Regular cardiac myocyte (primary cell): ENCODE data around the gene ZSCAN32. TPM values are rescaled to one million over a fixed set of nuclear protein-coding genes. Genes with fewer than 3 reads are reported as not detected.

ENCODE experiments used
- total RNA-seq: library from RNA; depleted of rRNA; stranded (reverse); fragments of >200 nt; gene quantifications from 2 replicates; pipeline ENCODE4 v1.2.3, GENCODE V29; 2014

The ZSCAN32 gene
- 7.9 and 9.3 TPM in 2 replicates for total RNA-seq

GRCh38 chr16:3400779-3401688 is at the start of gene ZSCAN32, which contains the start of gene ZNF174:
TSS of gene ZSCAN32 (minus strand) at chr16:3401004. CDS start at chr16:3397557, 3,447 bp downstream.
TSS of gene ZNF174 (plus strand) at chr16:3401215. CDS start at chr16:3402005, 790 bp downstream.

GRCh38 chr16:3443108-3444031 is 42.6 kb upstream of the ZSCAN32 start, which contains the start of the genes NAA60 and ZNF597:
TSS of gene NAA60 (plus strand) at chr16:3443680. CDS start at chr16:3476228, 32,548 bp downstream.
TSS of gene ZNF597 (minus strand) at chr16:3443504. CDS start at chr16:3443153, 351 bp downstream.

GRCh38 chr16:3355589-3355988 is 45.2 kb downstream of the ZSCAN32 start, which contains the start of gene OR2C1:
TSS of gene OR2C1 (plus strand) at chr16:3355889. CDS start at chr16:3355941, 52 bp downstream.

Other genes starting within 250 kb of the ZSCAN32 start
- gene OR1F1, start 212.8 kb downstream of the ZSCAN32 start, total RNA-seq: not detected in 2 replicates
- 9.3 and 11.1 TPM in 2 replicates for gene ZNF200, start 165.8 kb downstream of the ZSCAN32 start, total RNA-seq
- gene MEFV, start 144.4 kb downstream of the ZSCAN32 start, total RNA-seq: under 0.01 TPM in 1 of 2 replicates, not detected in the other
- gene ZNF263, start 117.5 kb downstream of the ZSCAN32 start, total RNA-seq: 36.0 and 44.8 TPM in 2 replicates
- 6.5 and 8.7 TPM in 2 replicates for gene TIGD7, start 95.6 kb downstream of the ZSCAN32 start, total RNA-seq
- gene ZNF75A, start 95.5 kb downstream of the ZSCAN32 start, total RNA-seq: 16.1 and 17.2 TPM in 2 replicates
- gene OR2C1, start 45.1 kb downstream of the ZSCAN32 start, total RNA-seq: under 0.01 and 0.19 TPM in 2 replicates
- 4.0 and 5.6 TPM in 2 replicates for gene ZNF174, start 211 bp upstream of the ZSCAN32 start, total RNA-seq
- gene ZNF597, start 42.5 kb upstream of the ZSCAN32 start, total RNA-seq: 2.3 and 2.7 TPM in 2 replicates
- 10.2 and 14.9 TPM in 2 replicates for gene NAA60, start 42.7 kb upstream of the ZSCAN32 start, total RNA-seq
- gene C16orf90, start 94.5 kb upstream of the ZSCAN32 start, total RNA-seq: not detected in 2 replicates
- gene CLUAP1, start 100.0 kb upstream of the ZSCAN32 start, total RNA-seq: 15.8 and 21.3 TPM in 2 replicates
- gene NLRC3, start 176.4 kb upstream of the ZSCAN32 start, total RNA-seq: under 0.01 and 0.19 TPM in 2 replicates
- gene SLX4, start 210.6 kb upstream of the ZSCAN32 start, total RNA-seq: 2.8 and 6.3 TPM in 2 replicates